Tibial nerve (tissue), 4 donors: ENCODE data around the gene CIB4. TPM values are rescaled to one million over a fixed set of nuclear protein-coding genes. Genes with fewer than 3 reads are reported as not detected.

ENCODE experiments used
- DNase-seq, 2 donors: peaks; one replicate each; pipeline ENCODE4 v3.0.0-alpha.2; 2019; ENCODE audit warnings: low spot score in 2 of 2
- H3K27ac ChIP-seq, 4 donors: fragments of 200-600 bp; sonication (generic) in 3 of 4; one replicate each; pipeline ENCODE4 v1.5.1; 2017 to 2019; ENCODE audit warnings: mild to moderate bottlenecking in 1 of 4
- H3K27me3 ChIP-seq, 2 donors: fragments of 200-600 bp; sonication (generic) in 1 of 2; one replicate each; pipeline versions ENCODE4 v1.5.1 to v1.6.0; 2017 to 2019
- H3K36me3 ChIP-seq, 3 donors: fragments of 200-600 bp; sonication (generic); one replicate each; pipeline ENCODE4 v1.5.1; 2018 to 2019
- H3K4me1 ChIP-seq, 4 donors: fragments of 200-600 bp; sonication (generic) in 3 of 4; one replicate each; pipeline ENCODE4 v1.5.1; 2017 to 2019
- H3K4me3 ChIP-seq, 4 donors: fragments of 200-600 bp; sonication (generic) in 3 of 4; one replicate each; pipeline ENCODE4 v1.5.1; 2017 to 2019; ENCODE audit warnings: mild to moderate bottlenecking in 1 of 4, moderate library complexity in 1 of 4
- H3K9me3 ChIP-seq, 4 donors: fragments of 200-600 bp; sonication (generic) in 3 of 4; one replicate each; pipeline ENCODE4 v1.5.1; 2017 to 2019
- CTCF ChIP-seq, 5 experiments: fragments of 200-600 bp in 3 of 5; fragments of 450-650 bp in 2 of 5; sonication (generic) in 3 of 5; IDR thresholded peaks; one replicate each; pipeline ENCODE4 v1.5.1; 2016 to 2019; ENCODE audit warnings: antibody characterized with exemption in 5 of 5, mild to moderate bottlenecking in 3 of 5, moderate library complexity in 2 of 5
- EP300 ChIP-seq, 2 donors: sonication (generic); formaldehyde crosslinking; IDR thresholded peaks; one replicate each; pipeline ENCODE4 v1.6.1; 2017; ENCODE audit warnings: antibody characterized with exemption in 2 of 2, mild to moderate bottlenecking in 1 of 2
- POLR2A ChIP-seq, 2 donors: fragments of 450-650 bp; IDR thresholded peaks; one replicate each; pipeline ENCODE4 v1.6.1; 2017; ENCODE audit warnings: antibody characterized with exemption in 2 of 2, mild to moderate bottlenecking in 2 of 2, moderate library complexity in 2 of 2
- WGBS, 2 donors: methylation state at CpG; one replicate each; pipeline ENCODE4 v1.1.5; 2018; 5-methylcytosine and 5-hydroxymethylcytosine counted together
- total RNA-seq, 4 donors: library from RNA; depleted of rRNA; stranded (reverse); fragments of >200 nt; gene quantifications; one replicate each; pipeline ENCODE4 v1.1.0, GENCODE V29; 2016

The CIB4 gene
- total RNA-seq = not detected

DNA sequence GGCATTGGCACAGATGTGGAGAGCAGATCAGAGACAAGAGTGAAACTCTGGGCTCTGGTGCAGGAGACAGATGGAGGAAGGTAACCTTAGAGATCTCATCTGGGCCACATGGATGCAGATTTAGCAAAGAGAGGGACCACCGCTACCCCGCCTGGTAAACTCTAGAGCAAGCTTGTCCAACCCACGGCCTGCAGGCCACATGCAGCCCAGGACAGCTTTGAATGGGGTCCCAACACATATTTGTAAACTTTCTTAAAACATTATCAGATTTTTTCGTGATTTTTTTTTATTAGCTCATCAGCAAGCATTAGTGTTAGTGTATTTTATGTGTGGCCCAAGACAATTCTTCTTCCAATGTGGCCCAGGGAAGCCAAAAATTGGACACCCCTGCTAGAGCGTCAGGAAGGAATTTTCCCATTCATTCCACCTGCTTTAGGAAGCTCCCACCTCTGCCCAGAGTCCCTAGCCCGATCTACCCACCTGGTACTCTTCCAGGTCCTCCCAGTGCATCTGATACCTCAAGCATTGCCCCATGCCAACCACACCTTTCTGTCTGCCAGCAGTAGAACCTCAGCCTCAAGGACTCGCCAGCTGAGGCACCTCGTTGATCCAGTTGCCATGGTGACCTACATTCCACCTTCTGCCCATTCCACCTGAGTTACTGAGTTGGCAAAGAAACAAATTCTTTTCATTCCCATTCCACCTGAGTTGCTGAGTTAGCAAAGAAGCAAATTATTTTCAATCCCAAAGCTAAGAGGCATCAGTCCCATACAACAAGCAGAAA lies at the start of gene CIB4:
CIB4 (minus strand) TSS at position 586 of the 784 bp plus-strand sequence; CDS start at position 534, 52 bp downstream.
- TF ChIP-seq EP300 (IDR thresholded peaks at IDR 0.05) = no peak
- no peak for TF ChIP-seq POLR2A (IDR thresholded peaks at IDR 0.05)
- TF ChIP-seq CTCF (IDR thresholded peaks at IDR 0.05) = no peak
- WGBS, 2 donors = 88 to 89% methylated on average over 8 of the region's 8 CpGs
- H3K36me3 ChIP-seq = no peaks in the 10 kb centered on the region
- H3K9me3 ChIP-seq = no peaks in the 10 kb centered on the region
- DNase-seq = no peak
- H3K27ac ChIP-seq = no peak within 1 kb of the TSS
- peaks cover 0 to 12% of the 10 kb centered on the region in 2 donors for H3K27me3 ChIP-seq
- peaks cover 0 to 8% (median 0%) of the 10 kb centered on the region in 4 donors for H3K4me1 ChIP-seq
- no peak within 1 kb of the TSS for H3K4me3 ChIP-seq

DNA sequence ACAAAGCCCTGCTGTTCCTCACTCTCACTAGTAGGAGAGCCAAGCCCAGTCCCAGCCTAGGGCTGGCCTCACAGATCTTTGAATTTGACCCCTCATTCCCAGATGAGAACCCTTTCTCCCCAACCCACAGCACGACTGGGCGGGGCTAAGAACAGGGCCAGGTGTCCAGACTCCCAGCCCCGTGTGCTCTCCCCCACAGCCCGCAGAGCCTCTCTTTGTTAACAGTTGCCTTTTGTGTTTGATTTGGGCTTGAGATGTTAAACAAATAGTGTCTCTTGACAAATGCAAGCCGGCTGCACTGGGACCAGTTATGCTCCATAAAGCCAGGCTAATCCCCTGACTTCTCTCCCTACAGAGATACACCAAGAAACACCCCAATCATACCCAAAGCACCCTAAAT lies 46.6 kb upstream of the CIB4 start:
- Histone ChIP-seq H3K27ac (no peak overlapping the region), H3K9me3 (no peaks in the 10 kb centered on the region), H3K27me3 (peaks cover 0 to 46% of the 10 kb centered on the region in 2 donors), H3K36me3 (no peaks in the 10 kb centered on the region), H3K4me1 (peaks cover 0 to 9% (median under 1%) of the 10 kb centered on the region in 4 donors), H3K4me3 (no peak overlapping the region)
- no peak for DNase-seq
- 44 to 45% methylated on average over 5 of the region's 5 CpGs for WGBS, 2 donors
- TF ChIP-seq POLR2A (IDR thresholded peaks at IDR 0.05) = no peak

- TF ChIP-seq EP300 (IDR thresholded peaks at IDR 0.05) = no peak
- peaks cover 0 to 7% (median 0%) of the 10 kb centered on the region in 4 donors for H3K4me1 ChIP-seq
- H3K36me3 ChIP-seq = no peaks in the 10 kb centered on the region
- H3K4me3 ChIP-seq = no peak overlapping the region
- no peak for DNase-seq
- 54 to 65% methylated on average over 4 of the region's 4 CpGs for WGBS, 2 donors
- no peak overlapping the region for H3K27ac ChIP-seq
- peaks cover 0 to 46% of the 10 kb centered on the region in 2 donors for H3K27me3 ChIP-seq
- H3K9me3 ChIP-seq = no peaks in the 10 kb centered on the region
These were observed 46.2 kb upstream of the CIB4 start for GRCh38 chr2:26687328-26687727.

GRCh38 chr2:26685989-26686839 lies 45.0 kb upstream of the CIB4 start:
- TF ChIP-seq CTCF (IDR thresholded peaks at IDR 0.05) (no peak), EP300 (IDR thresholded peaks at IDR 0.05) (no peak), POLR2A (IDR thresholded peaks at IDR 0.05) (no peak)
- H3K9me3 ChIP-seq = no peaks in the 10 kb centered on the region
- no peaks in the 10 kb centered on the region for H3K4me1 ChIP-seq
- H3K36me3 ChIP-seq = no peaks in the 10 kb centered on the region
- no peak overlapping the region for H3K4me3 ChIP-seq
- H3K27me3 ChIP-seq = peaks cover 0 to 38% of the 10 kb centered on the region in 2 donors
- no peak for DNase-seq
- WGBS, 2 donors = 32 to 34% methylated on average over 14 to 16 of the region's 16 CpGs
- H3K27ac ChIP-seq = no peak overlapping the region

DNA sequence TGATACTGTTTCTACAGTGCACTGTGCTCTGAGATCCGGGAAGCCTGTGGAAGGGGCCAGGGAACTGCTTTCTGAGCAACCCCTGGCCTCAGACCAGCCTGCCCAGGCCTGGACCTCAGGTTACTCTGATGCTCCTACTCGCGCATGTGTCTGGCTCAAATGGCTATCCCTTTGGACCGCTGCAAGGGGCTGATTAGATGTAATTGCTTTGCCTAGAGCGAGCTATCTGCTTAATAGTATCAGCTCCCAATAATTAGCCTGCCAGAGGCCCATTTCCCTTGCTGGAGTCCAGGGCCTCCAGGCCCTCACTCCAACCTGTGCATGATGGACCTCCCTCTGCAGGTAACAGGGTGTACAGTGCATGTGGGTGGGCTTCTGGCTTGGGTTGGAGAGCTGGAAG lies 44.2 kb upstream of the CIB4 start:
- no peaks in the 10 kb centered on the region for H3K4me1 ChIP-seq
- no peak for TF ChIP-seq EP300 (IDR thresholded peaks at IDR 0.05)
- no peak for TF ChIP-seq POLR2A (IDR thresholded peaks at IDR 0.05)
- no peak for TF ChIP-seq CTCF (IDR thresholded peaks at IDR 0.05)
- no peak overlapping the region for H3K4me3 ChIP-seq
- no peaks in the 10 kb centered on the region for H3K9me3 ChIP-seq
- peaks cover 0 to 30% of the 10 kb centered on the region in 2 donors for H3K27me3 ChIP-seq
- no peaks in the 10 kb centered on the region for H3K36me3 ChIP-seq
- H3K27ac ChIP-seq = no peak overlapping the region
- DNase-seq = no peak
- whole genome bisulfite sequencing, 2 donors = 66 to 83% methylated on average over 5 of the region's 5 CpGs

DNA sequence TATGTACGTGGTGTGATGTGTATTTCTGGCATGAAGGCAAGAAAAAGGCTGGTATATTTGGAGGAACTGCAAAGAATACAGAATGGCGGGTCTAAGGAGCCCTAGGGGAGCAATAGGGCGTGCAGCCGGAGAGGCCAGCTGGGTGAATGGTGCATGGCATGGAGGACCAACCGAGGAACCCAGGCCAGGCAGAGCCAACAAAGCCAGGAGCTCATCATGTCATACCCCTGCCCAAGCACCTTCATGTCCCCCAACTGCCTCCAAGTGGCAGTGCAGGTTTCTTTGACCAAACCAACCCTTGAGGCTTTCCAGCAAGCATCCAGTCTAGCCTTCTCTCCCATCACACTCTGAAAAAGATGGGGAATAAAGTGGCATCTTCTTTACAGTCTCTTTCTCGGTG lies 42.4 kb upstream of the CIB4 start:
- no peak for DNase-seq
- TF ChIP-seq CTCF (IDR thresholded peaks at IDR 0.05) (no peak), POLR2A (IDR thresholded peaks at IDR 0.05) (no peak), EP300 (IDR thresholded peaks at IDR 0.05) (no peak)
- Histone ChIP-seq H3K4me1 (no peaks in the 10 kb centered on the region), H3K36me3 (no peaks in the 10 kb centered on the region), H3K27me3 (peaks cover 0 to 21% of the 10 kb centered on the region in 2 donors), H3K4me3 (no peak overlapping the region), H3K27ac (no peak overlapping the region), H3K9me3 (no peaks in the 10 kb centered on the region)
- 85 to 87% methylated on average over 6 of the region's 6 CpGs for WGBS, 2 donors
